ENCODE measurements around the gene PDILT. TPM values are rescaled to one million over a fixed set of nuclear protein-coding genes. Genes with fewer than 3 reads are reported as not detected.
"Not testable (repeated sequence)": the region's sequence is repeated elsewhere in the genome, so short reads cannot be mapped to it uniquely, and the experiment has no call there.

PDILT gene
- total RNA-seq, 1 donor from 2014 or later, result not detected

DNA sequence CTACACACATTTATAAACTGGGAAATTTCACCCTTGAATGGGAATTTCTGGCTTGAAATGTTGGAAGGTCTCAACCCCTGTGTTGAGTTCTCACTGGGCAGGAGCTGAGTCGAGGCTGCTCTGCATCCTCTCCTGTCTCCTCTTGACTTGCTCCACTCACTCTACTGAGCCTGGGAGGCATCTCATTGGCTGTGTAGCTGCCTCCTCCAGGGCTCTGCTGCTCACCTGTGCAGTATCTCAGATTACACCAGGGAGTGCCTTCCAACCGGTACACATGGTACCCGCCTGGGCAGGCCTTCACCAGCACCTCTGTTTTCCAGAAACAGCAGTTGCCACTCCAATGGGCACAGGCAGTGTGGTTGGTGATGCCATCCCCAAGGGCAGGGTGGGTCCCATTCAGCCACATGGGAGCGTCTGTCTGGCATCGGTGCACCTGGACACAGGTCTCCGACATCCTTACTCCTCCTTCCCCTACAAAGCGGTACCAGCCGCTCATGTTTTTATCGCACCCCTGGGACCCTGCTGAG lies 80.9 kb downstream of the PDILT start:
- DNase-seq (ENCODE audit: low read depth in 2 of 2), result no peak

- no peak for DNase-seq (ENCODE audit: low read depth in 2 of 2)
These were observed 81.8 kb downstream of the PDILT start for GRCh38 chr16:20322696-20323095.

- DNase-seq (ENCODE audit: low read depth in 2 of 2), result no peak
These were observed 82.9 kb downstream of the PDILT start for GRCh38 chr16:20321671-20322070.

DNA sequence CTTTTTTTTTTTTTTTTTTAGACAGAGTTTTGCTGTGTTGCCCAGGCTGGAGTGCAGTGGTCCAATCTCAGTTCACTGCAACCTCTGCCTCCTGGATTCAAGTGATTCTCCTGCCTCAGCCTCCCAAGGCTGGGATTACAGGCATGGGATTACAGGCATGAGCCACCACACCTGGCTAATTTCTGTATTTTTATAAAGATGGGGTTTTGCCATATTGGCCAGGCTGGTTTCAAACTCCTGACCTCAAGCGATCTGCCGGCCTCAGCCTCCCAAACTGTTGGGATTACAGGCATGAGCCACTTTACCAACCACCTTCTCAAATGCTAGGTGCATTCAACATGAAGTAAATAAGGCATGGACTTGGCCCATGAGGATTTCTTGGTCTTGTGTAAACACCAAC lies 83.5 kb downstream of the PDILT start:
- DNase-seq (ENCODE audit: low read depth in 2 of 2), result not testable (repeated sequence)

DNA sequence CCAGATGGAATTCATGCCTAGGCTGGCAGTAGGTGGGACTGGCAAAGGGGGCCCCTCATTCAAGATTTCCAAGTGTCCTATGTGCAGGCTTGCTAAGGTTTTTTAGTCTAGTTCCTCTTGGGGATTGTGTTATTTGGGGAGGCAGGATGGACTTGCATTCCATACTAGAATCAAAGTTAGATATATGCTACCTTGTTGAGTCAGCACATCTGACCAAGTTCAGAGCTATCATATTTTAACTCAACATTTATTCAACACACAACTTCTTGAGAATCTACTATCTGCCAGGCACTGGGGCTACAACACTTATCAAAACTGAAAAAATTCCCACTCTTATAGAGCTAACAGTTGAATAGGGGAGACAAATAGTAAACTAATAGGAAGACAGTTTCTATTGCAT lies 83.9 kb downstream of the PDILT start:
- no peak for DNase-seq (ENCODE audit: low read depth in 2 of 2)

- DNase-seq (ENCODE audit: low read depth in 2 of 2), result no peak
These were observed 84.4 kb downstream of the PDILT start for GRCh38 chr16:20320178-20320577.

DNA sequence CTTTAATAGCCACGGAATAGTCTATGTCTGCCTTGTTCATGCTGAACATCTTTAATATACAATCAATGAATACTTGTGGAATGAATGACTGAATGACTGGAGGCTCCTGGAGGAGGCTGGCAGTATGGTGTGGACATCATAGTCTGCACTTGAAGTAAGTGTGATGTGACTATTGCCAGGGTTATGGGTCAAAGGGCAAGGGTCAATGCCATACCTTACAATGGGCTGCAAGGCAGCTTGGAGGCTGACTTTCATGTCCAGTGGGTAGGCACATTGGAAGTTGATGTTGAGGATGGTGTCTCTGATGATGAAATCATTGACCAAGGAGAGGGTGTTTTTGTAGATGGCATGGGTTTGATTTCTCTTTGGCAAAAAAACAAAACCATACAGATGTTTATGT lies 85.1 kb downstream of the PDILT start:
- DNase-seq (ENCODE audit: low read depth in 2 of 2), result no peak

- DNase-seq (ENCODE audit: low read depth in 2 of 2), result no peak
These were observed 86.1 kb downstream of the PDILT start for GRCh38 chr16:20318437-20318836.

DNA sequence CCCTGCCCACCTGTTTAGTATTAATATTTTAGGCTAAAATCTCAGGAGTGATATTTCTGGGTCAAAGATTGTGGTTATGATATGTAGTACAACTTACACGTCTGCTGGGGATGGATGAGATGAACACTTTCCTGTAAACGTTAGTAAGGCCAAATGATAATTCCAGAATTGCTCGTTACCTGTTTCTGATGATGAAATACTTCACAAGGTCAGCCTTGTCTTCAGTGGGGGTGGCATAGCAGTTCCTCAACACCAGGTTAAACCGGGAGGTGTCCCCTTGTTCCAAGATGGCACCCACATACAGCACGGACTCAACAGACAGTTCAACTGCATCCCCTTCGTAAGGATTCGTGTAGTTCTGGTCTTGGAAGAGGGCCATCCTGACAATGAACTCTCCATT lies 86.5 kb downstream of the PDILT start:
- DNase-seq (ENCODE audit: low read depth in 2 of 2), result no peak

DNA sequence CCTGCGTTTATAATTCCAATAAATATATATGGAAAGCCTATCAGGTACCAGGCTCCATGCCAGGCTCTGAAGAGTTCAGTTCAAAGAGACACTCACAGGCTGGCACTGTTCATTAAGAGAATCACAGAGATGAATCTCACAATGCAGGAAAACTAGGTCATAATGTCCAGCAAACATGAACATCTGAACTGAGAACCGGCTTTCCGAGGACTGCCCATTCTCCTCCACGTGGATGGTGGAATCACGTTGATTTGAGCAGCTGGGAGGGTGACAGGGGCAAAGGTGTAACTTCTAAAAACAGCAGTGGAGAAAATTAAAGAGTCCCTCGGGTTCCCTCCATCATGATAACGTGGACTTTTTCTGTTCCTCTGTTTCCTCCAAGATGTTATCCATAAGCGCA lies 87.4 kb downstream of the PDILT start:
- no peak for DNase-seq (ENCODE audit: low read depth in 2 of 2)

DNA sequence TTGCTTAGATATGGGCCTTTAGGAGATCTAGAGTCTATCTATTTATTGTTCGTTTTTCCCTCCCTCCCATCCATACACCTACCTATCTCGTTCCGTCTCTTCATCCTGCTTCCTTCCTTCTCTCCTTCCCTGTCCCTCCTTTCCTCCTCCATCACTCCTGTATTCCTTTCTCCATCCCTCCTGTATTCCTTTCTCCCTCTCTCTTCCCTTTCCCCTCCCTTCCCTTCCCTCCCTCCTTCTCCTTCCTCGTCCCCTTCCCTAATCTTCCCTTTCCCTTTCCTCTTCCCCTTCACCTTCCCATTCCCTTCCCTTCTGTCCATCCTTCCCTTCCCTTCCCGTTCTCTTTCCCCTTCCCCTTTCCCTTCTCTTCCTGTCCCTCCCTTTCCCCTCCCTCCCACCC lies 87.8 kb downstream of the PDILT start:
- no peak for DNase-seq (ENCODE audit: low read depth in 2 of 2)

GRCh38 chr16:20315764-20316163 lies 88.8 kb downstream of the PDILT start:
- no peak for DNase-seq (ENCODE audit: low read depth in 2 of 2)

DNA sequence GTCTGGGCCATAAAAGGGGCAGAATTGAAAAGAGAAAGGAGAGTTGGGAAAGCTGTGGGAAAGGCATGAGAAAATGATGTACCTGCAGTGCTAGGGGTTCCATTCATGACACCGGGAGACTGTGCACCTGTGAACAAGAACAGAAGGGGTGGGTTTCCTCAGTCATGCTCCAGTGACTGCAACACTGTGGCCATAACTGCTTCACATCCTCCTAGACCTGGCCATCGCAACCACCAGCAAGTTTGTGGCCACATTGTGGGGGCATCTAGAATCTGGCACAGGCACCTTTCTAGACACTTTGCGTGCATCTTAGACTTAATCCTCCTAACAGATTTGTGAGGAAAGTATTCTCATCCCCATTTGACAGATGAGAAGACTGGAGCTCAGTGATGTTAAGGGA lies 90.0 kb downstream of the PDILT start:
- DNase-seq (ENCODE audit: low read depth in 2 of 2), result no peak

GRCh38 chr16:20313741-20314140 lies 90.8 kb downstream of the PDILT start:
- no peak for DNase-seq (ENCODE audit: low read depth in 2 of 2)

DNA sequence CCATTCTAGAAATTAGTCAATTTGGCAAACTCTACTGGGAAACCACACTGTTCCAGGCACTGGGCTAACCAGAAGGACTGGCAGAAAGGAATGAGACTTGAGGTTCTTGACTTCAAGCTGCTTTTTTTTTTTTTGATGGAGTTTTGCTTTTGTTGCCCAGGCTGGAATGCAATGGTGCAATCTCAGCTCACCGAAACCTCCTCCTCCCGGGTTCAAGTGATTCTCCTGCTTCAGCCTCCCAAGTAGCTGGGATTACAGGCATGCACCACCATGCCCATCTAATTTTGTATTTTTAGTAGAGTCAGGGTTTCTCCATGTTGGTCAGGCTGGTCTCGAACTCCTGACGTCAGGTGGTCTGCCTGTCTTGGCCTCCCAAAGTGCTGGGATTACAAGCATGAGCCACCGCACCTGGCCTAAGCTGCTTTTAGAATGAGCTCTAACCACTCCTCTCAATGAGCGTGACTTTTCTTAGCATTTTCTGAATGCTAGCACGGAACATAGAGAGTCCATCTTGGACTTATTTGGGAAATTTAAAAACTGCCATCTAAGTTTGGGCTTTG lies 91.9 kb downstream of the PDILT start:
- not testable (repeated sequence) for DNase-seq (ENCODE audit: low read depth in 2 of 2)

- no peak for DNase-seq (ENCODE audit: low read depth in 2 of 2)
These were observed 93.0 kb downstream of the PDILT start for GRCh38 chr16:20311548-20311947.

GRCh38 chr16:20310421-20311395 lies 93.8 kb downstream of the PDILT start:
- no peak for DNase-seq (ENCODE audit: low read depth in 2 of 2)

- DNase-seq (ENCODE audit: low read depth in 2 of 2), result no peak
These were observed 94.8 kb downstream of the PDILT start for GRCh38 chr16:20309786-20310185.

Other genes starting within 250 kb of the PDILT start
- gene GP2, start 77.2 kb downstream of the PDILT start, total RNA-seq, result not detected in 2 replicates
- gene UMOD, start 52.0 kb downstream of the PDILT start, total RNA-seq, result not detected in 2 replicates
- 1.3 and 5.6 TPM in 2 replicates for gene ACSM5, start 4.8 kb upstream of the PDILT start, total RNA-seq
- gene ACSM2A, start 46.8 kb upstream of the PDILT start, total RNA-seq, result under 0.01 and 0.13 TPM in 2 replicates
- 0.13 and 0.38 TPM in 2 replicates for gene ACSM2B, start 171.6 kb upstream of the PDILT start, total RNA-seq